WTC11 (cell line): ENCODE measurements around the gene ARRDC1. TPM values are rescaled to one million over a fixed set of nuclear protein-coding genes. Genes with fewer than 3 reads are reported as not detected.

ENCODE experiments used
- ATAC-seq: fragments of 200-7000 bp; cut with Tn5 transposase; 2 replicates; pipeline ENCODE4 v1.10.0; 2021; ENCODE audit warnings: mild to moderate bottlenecking, moderate library complexity
- CTCF ChIA-PET: fragments of 300-600 bp; sonication (Branson Sonifier 250); formaldehyde crosslinking; loops from one replicate; lab custom pipeline; 2021; ENCODE audit warnings: antibody characterized with exemption; lab: Charles Lee
- POLR2A ChIA-PET: fragments of 350-600 bp; sonication (Branson Sonifier 250); formaldehyde crosslinking; loops from one replicate; lab custom pipeline; 2021; ENCODE audit warnings: antibody characterized with exemption; lab: Charles Lee
- DNase-seq: peaks from one replicate; pipeline ENCODE4 v3.0.0; 2021; ENCODE audit warnings: low spot score
- H3K27ac Mint-ChIP-seq: 2 replicates; pipeline ENCODE4 v1.8.0; 2021; ENCODE audit warnings: mixed read lengths
- H3K27me3 Mint-ChIP-seq: 2 replicates; pipeline ENCODE4 v1.8.0; 2021; ENCODE audit warnings: low read depth, mild to moderate bottlenecking, moderate library complexity, mixed read lengths
- H3K36me3 Mint-ChIP-seq: 2 replicates; pipeline ENCODE4 v1.8.0; 2021; ENCODE audit warnings: mixed read lengths
- H3K4me1 Mint-ChIP-seq: 2 replicates; pipeline ENCODE4 v1.8.0; 2022; ENCODE audit warnings: mixed read lengths
- H3K4me3 Mint-ChIP-seq: 2 replicates; pipeline ENCODE4 v1.8.0; 2021; ENCODE audit warnings: mild to moderate bottlenecking, moderate library complexity, mixed read lengths
- H3K9me3 Mint-ChIP-seq: 2 replicates; pipeline ENCODE4 v1.8.0; 2021; ENCODE audit warnings: mixed read lengths
- AR ChIP-seq: fragments of 250-450 bp; sonication (Bioruptor Pico); IDR thresholded peaks from 2 replicates; pipeline ENCODE4 v1.9.0; 2021; ENCODE audit warnings: mild to moderate bottlenecking
- ATF1 ChIP-seq: sonication (generic); formaldehyde crosslinking; IDR thresholded peaks from 2 replicates; pipeline ENCODE4 v1.8.1; 2023; ENCODE audit warnings: mild to moderate bottlenecking, moderate library complexity, missing genetic modification reagents
- ATF2 ChIP-seq: sonication (generic); formaldehyde crosslinking; IDR thresholded peaks from 2 replicates; pipeline ENCODE4 v1.8.1; 2022; ENCODE audit warnings: low read depth, missing genetic modification reagents, borderline replicate concordance
- CREM ChIP-seq: sonication (generic); formaldehyde crosslinking; IDR thresholded peaks from 2 replicates; pipeline ENCODE4 v1.8.1; 2022; ENCODE audit warnings: mild to moderate bottlenecking, missing genetic modification reagents, moderate library complexity
- E2F4 ChIP-seq: sonication (generic); formaldehyde crosslinking; IDR thresholded peaks from 2 replicates; pipeline ENCODE4 v1.8.1; 2022; ENCODE audit warnings: low read depth, mild to moderate bottlenecking, moderate library complexity, missing genetic modification reagents, borderline replicate concordance
- ESRRA ChIP-seq: sonication (generic); formaldehyde crosslinking; IDR thresholded peaks from 2 replicates; pipeline ENCODE4 v1.8.1; 2022; ENCODE audit warnings: mild to moderate bottlenecking, missing genetic modification reagents, borderline replicate concordance
- FOXK1 ChIP-seq: sonication (generic); formaldehyde crosslinking; IDR thresholded peaks from 2 replicates; pipeline ENCODE4 v1.8.0; 2022; ENCODE audit warnings: mild to moderate bottlenecking, moderate library complexity, missing genetic modification reagents
- MXD4 ChIP-seq: fragments of 250-450 bp; sonication (Bioruptor Pico); IDR thresholded peaks from 2 replicates; pipeline ENCODE4 v1.8.0; 2021; ENCODE audit warnings: mild to moderate bottlenecking, moderate library complexity, borderline replicate concordance
- MYBL2 ChIP-seq: sonication (generic); formaldehyde crosslinking; IDR thresholded peaks from 2 replicates; pipeline ENCODE4 v1.8.1; 2023; ENCODE audit warnings: mild to moderate bottlenecking, moderate library complexity, missing genetic modification reagents
- NFATC4 ChIP-seq: fragments of 250-450 bp; sonication (Bioruptor Pico); IDR thresholded peaks from 2 replicates; pipeline ENCODE4 v1.9.0; 2021; ENCODE audit warnings: mild to moderate bottlenecking
- SOX15 ChIP-seq: fragments of 250-450 bp; sonication (Bioruptor Pico); IDR thresholded peaks from 2 replicates; pipeline ENCODE4 v1.9.0; 2021; ENCODE audit warnings: mild to moderate bottlenecking
- STAT6 ChIP-seq: sonication (generic); formaldehyde crosslinking; conservative IDR thresholded peaks from 2 replicates; pipeline ENCODE4 v1.8.1; 2023; ENCODE audit warnings: mild to moderate bottlenecking, low read depth, missing genetic modification reagents, moderate library complexity
- ZNF121 ChIP-seq: sonication (generic); formaldehyde crosslinking; IDR thresholded peaks from 2 replicates; pipeline ENCODE4 v1.8.0; 2023; ENCODE audit warnings: missing genetic modification reagents
- ZNF232 ChIP-seq: sonication (generic); formaldehyde crosslinking; IDR thresholded peaks from 2 replicates; pipeline ENCODE4 v1.8.0; 2022; ENCODE audit warnings: mild to moderate bottlenecking, missing genetic modification reagents
- ZNF263 ChIP-seq: sonication (generic); formaldehyde crosslinking; IDR thresholded peaks from 2 replicates; pipeline ENCODE4 v1.8.1; 2022; ENCODE audit warnings: low read depth, mild to moderate bottlenecking, moderate library complexity, missing genetic modification reagents
- ZNF281 ChIP-seq: sonication (generic); formaldehyde crosslinking; IDR thresholded peaks from 2 replicates; pipeline ENCODE4 v1.8.0; 2023; ENCODE audit warnings: mild to moderate bottlenecking, missing genetic modification reagents
- ZNF512 ChIP-seq: sonication (generic); formaldehyde crosslinking; IDR thresholded peaks from 2 replicates; pipeline ENCODE4 v1.8.1; 2022; ENCODE audit warnings: missing genetic modification reagents, borderline replicate concordance
- ZNF671 ChIP-seq: fragments of 250-450 bp; sonication (Bioruptor Pico); IDR thresholded peaks from 2 replicates; pipeline ENCODE4 v1.8.0; 2021; ENCODE audit warnings: mild to moderate bottlenecking
- total RNA-seq: library from RNA; stranded (reverse); gene quantifications from 3 replicates; pipeline ENCODE4 v1.2.3, GENCODE V29; 2021
- TF ChIP-seq, protein P1 (sequence below): sonication (generic); formaldehyde crosslinking; IDR thresholded peaks from 2 replicates; pipeline ENCODE4 v1.8.0; 2022; ENCODE audit warnings: mild to moderate bottlenecking, missing genetic modification reagents
- TF ChIP-seq, protein P2 (sequence below): sonication (generic); formaldehyde crosslinking; IDR thresholded peaks from 2 replicates; pipeline ENCODE4 v1.8.1; 2023; ENCODE audit warnings: mild to moderate bottlenecking, missing genetic modification reagents, moderate library complexity

Gene ARRDC1
- total RNA-seq, 1 experiment from 2014 or later, result 41.3 TPM

DNA sequence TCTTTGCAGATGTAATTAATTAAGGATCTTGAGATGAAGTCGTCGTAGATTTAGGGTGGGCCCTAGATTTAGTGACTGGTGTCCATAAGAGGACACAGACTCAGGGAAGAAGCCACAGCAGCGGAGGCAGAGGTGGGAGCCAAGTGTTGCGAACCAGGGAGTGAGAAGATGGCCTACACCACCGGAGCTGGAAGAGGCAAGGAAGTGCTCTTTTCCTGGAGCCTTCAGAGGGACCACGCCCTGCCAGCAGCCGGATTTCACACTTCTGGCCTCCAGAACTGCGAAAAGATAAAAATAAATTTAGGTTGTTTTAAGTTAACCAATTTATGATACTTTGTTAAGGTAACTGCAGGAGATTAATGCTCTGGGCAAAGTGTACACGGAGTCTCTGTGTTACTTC lies 44.1 kb downstream of the ARRDC1 start (continued):
- TF ChIP-seq STAT6 (CRISPR knock-in tag) (no peak), E2F4 (no peak), SOX15 (no peak), ATF1 (CRISPR knock-in tag) (no peak), ZNF671 (CRISPR knock-in tag) (no peak)

DNA sequence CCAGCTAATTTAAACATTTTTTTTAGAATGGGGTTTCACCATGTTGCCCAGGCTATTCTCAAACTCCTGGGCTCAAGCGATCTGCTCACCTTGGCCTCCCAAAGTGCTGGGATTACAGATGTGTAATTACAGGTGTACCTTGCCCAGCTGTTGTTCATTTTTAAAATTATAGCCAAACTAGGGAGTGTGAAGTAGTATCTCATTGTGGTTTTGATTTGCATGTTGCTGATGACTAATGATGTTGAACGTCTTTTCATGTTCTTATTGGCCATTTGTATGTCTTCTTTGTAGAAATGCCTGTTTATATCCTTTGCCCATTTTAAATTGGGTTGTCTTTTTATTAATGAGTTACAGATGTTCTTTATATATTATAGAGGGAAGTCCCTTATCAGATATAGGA lies 44.8 kb downstream of the ARRDC1 start:
- Mint-ChIP-seq H3K36me3 (peaks cover 20% of the 10 kb centered on the region), H3K4me3 (no peak overlapping the region), H3K27me3 (no peaks in the 10 kb centered on the region), H3K9me3 (no peaks in the 10 kb centered on the region), H3K4me1 (peaks cover 31% of the 10 kb centered on the region), H3K27ac (no peak overlapping the region)
- TF ChIP-seq ATF2 (CRISPR knock-in tag) (no peak), ESRRA (CRISPR knock-in tag) (no peak), AR (CRISPR knock-in tag) (no peak), ZNF263 (CRISPR knock-in tag) (no peak)
- ChIA-PET POLR2A (no interaction called here), CTCF (no interaction called here)
- DNase-seq (no peak), ATAC-seq (no peak)

DNA sequence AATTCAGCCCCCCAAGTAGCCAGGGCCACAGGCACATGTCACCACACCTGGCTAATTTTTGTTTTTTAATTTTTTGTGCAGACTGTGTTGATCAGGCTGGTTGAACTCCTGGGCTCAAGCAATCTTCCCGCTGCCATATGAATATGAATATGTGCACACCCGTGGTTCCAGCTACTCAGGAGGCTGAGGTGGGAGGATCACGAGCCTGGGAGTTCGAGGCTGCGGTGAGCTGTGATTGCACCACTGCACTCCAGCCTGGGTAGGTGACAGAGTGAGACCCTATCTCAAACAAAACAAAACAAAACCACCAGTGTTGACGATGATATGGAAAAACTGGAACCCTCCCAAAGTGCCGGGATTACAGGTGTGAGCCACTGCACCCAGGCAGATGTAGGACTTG lies 45.3 kb downstream of the ARRDC1 start:
- ChIA-PET POLR2A (no interaction called here), CTCF (no interaction called here)
- no peak overlapping the region for H3K4me3 Mint-ChIP-seq
- H3K27ac Mint-ChIP-seq, result peak overlapping the region; percentile 27; the same call in 1 of the 2 replicates
- peaks cover 17% of the 10 kb centered on the region for H3K36me3 Mint-ChIP-seq
- no peak for DNase-seq
- peaks cover 32% of the 10 kb centered on the region for H3K4me1 Mint-ChIP-seq
- no peaks in the 10 kb centered on the region for H3K27me3 Mint-ChIP-seq
- no peaks in the 10 kb centered on the region for H3K9me3 Mint-ChIP-seq
- no peak for ATAC-seq
- TF ChIP-seq FOXK1 (CRISPR knock-in tag) (no peak), ZNF232 (no peak), MXD4 (CRISPR knock-in tag) (no peak), ZNF121 (CRISPR knock-in tag) (no peak), ZNF512 (CRISPR knock-in tag) (no peak), MYBL2 (CRISPR knock-in tag) (no peak), CREM (no peak), ZNF281 (CRISPR knock-in tag) (no peak), NFATC4 (CRISPR knock-in tag) (no peak)
- TF ChIP-seq, protein P1, sequence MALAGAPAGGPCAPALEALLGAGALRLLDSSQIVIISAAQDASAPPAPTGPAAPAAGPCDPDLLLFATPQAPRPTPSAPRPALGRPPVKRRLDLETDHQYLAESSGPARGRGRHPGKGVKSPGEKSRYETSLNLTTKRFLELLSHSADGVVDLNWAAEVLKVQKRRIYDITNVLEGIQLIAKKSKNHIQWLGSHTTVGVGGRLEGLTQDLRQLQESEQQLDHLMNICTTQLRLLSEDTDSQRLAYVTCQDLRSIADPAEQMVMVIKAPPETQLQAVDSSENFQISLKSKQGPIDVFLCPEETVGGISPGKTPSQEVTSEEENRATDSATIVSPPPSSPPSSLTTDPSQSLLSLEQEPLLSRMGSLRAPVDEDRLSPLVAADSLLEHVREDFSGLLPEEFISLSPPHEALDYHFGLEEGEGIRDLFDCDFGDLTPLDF, result no peak
- TF ChIP-seq, protein P2, sequence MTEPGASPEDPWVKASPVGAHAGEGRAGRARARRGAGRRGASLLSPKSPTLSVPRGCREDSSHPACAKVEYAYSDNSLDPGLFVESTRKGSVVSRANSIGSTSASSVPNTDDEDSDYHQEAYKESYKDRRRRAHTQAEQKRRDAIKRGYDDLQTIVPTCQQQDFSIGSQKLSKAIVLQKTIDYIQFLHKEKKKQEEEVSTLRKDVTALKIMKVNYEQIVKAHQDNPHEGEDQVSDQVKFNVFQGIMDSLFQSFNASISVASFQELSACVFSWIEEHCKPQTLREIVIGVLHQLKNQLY (CRISPR knock-in tag), result no peak
